ENCODE data around the gene NARS2.
"Not testable (repeated sequence)": the region's sequence is repeated elsewhere in the genome, so short reads cannot be mapped to it uniquely, and the experiment has no call there.

The NARS2 gene

GRCh38 chr11:78577495-78577894 is 2.8 kb upstream of the NARS2 start:
- Histone ChIP-seq H3K36me3 (ENCODE audit: control insufficient read depth in 1 of 2, insufficient read depth in 2 of 2, low read length in 2 of 2) (no peaks in the 10 kb centered on the region), H3K4me3 (ENCODE audit: low read depth in 1 of 2, low read length in 2 of 2) (no peak overlapping the region), H3K9me3 (ENCODE audit: control insufficient read depth in 1 of 2, low read length in 2 of 2) (peaks cover 2% of the 10 kb centered on the region in 2 donors), H3K9ac (ENCODE audit: low read depth in 1 of 2, low read length in 2 of 2) (no peak overlapping the region), H3K27ac (ENCODE audit: low read depth, low read length) (no peak overlapping the region), H3K27me3 (ENCODE audit: control insufficient read depth in 1 of 2, insufficient read depth in 2 of 2, low read length in 2 of 2) (no peaks in the 10 kb centered on the region), H3K4me1 (ENCODE audit: control insufficient read depth in 1 of 2, insufficient read depth in 2 of 2, low read length in 2 of 2) (peaks cover 7 to 17% of the 10 kb centered on the region in 2 donors)

DNA sequence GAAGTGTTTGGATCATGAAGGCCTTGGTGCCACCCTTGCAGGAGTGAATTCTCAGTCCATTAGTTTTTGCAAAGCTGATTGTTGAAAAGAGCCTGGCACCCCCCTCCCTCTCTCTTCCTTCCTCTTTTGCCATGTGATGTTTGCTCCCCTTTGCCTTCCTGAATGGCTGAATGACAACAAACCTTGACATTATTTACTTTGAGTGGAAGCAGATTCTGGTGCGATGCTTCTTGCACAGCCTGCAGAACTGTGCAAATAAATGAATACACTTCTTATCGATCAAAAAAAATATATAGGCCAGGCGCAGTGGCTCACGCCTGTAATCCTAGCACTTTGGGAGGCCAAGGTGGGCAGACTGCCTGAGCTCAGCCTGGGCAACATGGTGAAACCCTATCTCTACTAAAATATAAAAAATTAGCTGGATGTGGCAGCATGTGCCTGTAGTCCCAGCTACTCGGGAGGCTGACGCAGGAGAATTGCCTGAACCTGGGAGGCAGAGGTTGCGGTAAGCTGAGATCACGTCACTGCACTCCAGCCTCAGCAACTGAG is 2.0 kb upstream of the NARS2 start:
- no peaks in the 10 kb centered on the region for H3K36me3 ChIP-seq (ENCODE audit: control insufficient read depth in 1 of 2, insufficient read depth in 2 of 2, low read length in 2 of 2)
- H3K27me3 ChIP-seq (ENCODE audit: control insufficient read depth in 1 of 2, insufficient read depth in 2 of 2, low read length in 2 of 2): no peaks in the 10 kb centered on the region
- no peak overlapping the region for H3K9ac ChIP-seq (ENCODE audit: low read depth in 1 of 2, low read length in 2 of 2)
- peaks cover 7 to 17% of the 10 kb centered on the region in 2 donors for H3K4me1 ChIP-seq (ENCODE audit: control insufficient read depth in 1 of 2, insufficient read depth in 2 of 2, low read length in 2 of 2)
- H3K4me3 ChIP-seq (ENCODE audit: low read depth in 1 of 2, low read length in 2 of 2): no peak overlapping the region
- no peaks in the 10 kb centered on the region for H3K9me3 ChIP-seq (ENCODE audit: control insufficient read depth in 1 of 2, low read length in 2 of 2)
- H3K27ac ChIP-seq (ENCODE audit: low read depth, low read length): no peak overlapping the region

DNA sequence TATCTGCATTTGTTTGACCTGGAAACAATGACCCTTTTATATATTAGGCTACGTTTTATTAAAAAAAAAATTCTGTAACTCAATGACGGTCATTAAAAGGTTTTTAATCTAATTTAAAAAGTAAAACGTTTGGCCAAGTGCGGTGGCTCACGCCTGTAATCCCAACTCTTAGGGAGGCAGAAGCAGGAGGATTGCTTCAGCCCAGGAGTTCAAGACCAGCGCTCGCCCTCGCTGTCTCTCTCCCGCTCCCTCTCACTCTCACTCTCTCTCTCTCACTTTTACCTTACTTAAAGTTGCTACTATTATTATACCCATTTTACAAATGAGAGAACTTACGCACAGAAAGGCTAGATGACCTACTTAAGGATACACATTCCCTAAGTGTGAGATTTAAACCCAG is 814 bp upstream of the NARS2 start:
- H3K4me1 ChIP-seq (ENCODE audit: control insufficient read depth in 1 of 2, insufficient read depth in 2 of 2, low read length in 2 of 2): peaks cover 7 to 17% of the 10 kb centered on the region in 2 donors
- no peaks in the 10 kb centered on the region for H3K27me3 ChIP-seq (ENCODE audit: control insufficient read depth in 1 of 2, insufficient read depth in 2 of 2, low read length in 2 of 2)
- H3K9me3 ChIP-seq (ENCODE audit: control insufficient read depth in 1 of 2, low read length in 2 of 2): no peaks in the 10 kb centered on the region
- H3K36me3 ChIP-seq (ENCODE audit: control insufficient read depth in 1 of 2, insufficient read depth in 2 of 2, low read length in 2 of 2): peaks cover 4 to 5% of the 10 kb centered on the region in 2 donors
- peak overlapping the region; percentile 84 to 91 for H3K9ac ChIP-seq (ENCODE audit: low read depth in 1 of 2, low read length in 2 of 2)
- H3K27ac ChIP-seq (ENCODE audit: low read depth, low read length): no peak overlapping the region
- peak overlapping the region; percentile 74 to 92 for H3K4me3 ChIP-seq (ENCODE audit: low read depth in 1 of 2, low read length in 2 of 2)

- Histone ChIP-seq H3K27ac (ENCODE audit: low read depth, low read length) (no peak overlapping the region), H3K9me3 (ENCODE audit: control insufficient read depth in 1 of 2, low read length in 2 of 2) (no peaks in the 10 kb centered on the region), H3K4me1 (ENCODE audit: control insufficient read depth in 1 of 2, insufficient read depth in 2 of 2, low read length in 2 of 2) (peaks cover 7 to 17% of the 10 kb centered on the region in 2 donors), H3K36me3 (ENCODE audit: control insufficient read depth in 1 of 2, insufficient read depth in 2 of 2, low read length in 2 of 2) (peaks cover 4 to 12% of the 10 kb centered on the region in 2 donors), H3K4me3 (ENCODE audit: low read depth in 1 of 2, low read length in 2 of 2) (peak overlapping the region; percentile 74 to 92), H3K9ac (ENCODE audit: low read depth in 1 of 2, low read length in 2 of 2) (peak overlapping the region; percentile 84 to 91), H3K27me3 (ENCODE audit: control insufficient read depth in 1 of 2, insufficient read depth in 2 of 2, low read length in 2 of 2) (no peaks in the 10 kb centered on the region)
Observed at GRCh38 chr11:78573681-78574080, 983 bp downstream of the NARS2 start.

GRCh38 chr11:78573271-78573670 is 1.4 kb downstream of the NARS2 start:
- Histone ChIP-seq H3K27ac (ENCODE audit: low read depth, low read length) (no peak overlapping the region), H3K27me3 (ENCODE audit: control insufficient read depth in 1 of 2, insufficient read depth in 2 of 2, low read length in 2 of 2) (no peaks in the 10 kb centered on the region), H3K9me3 (ENCODE audit: control insufficient read depth in 1 of 2, low read length in 2 of 2) (no peaks in the 10 kb centered on the region), H3K9ac (ENCODE audit: low read depth in 1 of 2, low read length in 2 of 2) (peak overlapping the region in 1 of 2 donors; percentile 91), H3K36me3 (ENCODE audit: control insufficient read depth in 1 of 2, insufficient read depth in 2 of 2, low read length in 2 of 2) (peaks cover 4 to 15% of the 10 kb centered on the region in 2 donors), H3K4me1 (ENCODE audit: control insufficient read depth in 1 of 2, insufficient read depth in 2 of 2, low read length in 2 of 2) (peaks cover 7 to 17% of the 10 kb centered on the region in 2 donors), H3K4me3 (ENCODE audit: low read depth in 1 of 2, low read length in 2 of 2) (peak overlapping the region; percentile 74 to 92)

DNA sequence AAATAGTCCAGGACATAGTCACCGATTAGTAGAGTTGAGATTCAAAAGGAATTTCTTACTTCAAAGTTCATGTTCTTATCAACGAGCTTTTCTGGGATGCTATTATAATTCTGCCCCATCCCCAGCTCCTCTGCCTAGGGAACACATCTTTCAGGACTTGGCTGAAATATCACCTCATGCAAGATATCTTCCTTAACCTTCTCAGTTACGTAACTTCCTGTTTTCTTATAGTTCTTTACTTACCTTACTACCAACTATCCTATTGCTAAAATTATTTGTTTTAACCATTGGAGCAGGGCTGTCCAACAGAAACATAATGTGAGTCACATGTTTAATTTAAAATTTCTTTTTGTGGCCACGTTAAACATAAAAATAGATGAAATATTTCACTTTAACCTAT is 2.3 kb downstream of the NARS2 start:
- Histone ChIP-seq H3K4me3 (ENCODE audit: low read depth in 1 of 2, low read length in 2 of 2) (no peak overlapping the region), H3K36me3 (ENCODE audit: control insufficient read depth in 1 of 2, insufficient read depth in 2 of 2, low read length in 2 of 2) (peaks cover 4 to 20% of the 10 kb centered on the region in 2 donors), H3K27ac (ENCODE audit: low read depth, low read length) (no peak overlapping the region), H3K9ac (ENCODE audit: low read depth in 1 of 2, low read length in 2 of 2) (no peak overlapping the region), H3K27me3 (ENCODE audit: control insufficient read depth in 1 of 2, insufficient read depth in 2 of 2, low read length in 2 of 2) (no peaks in the 10 kb centered on the region), H3K4me1 (ENCODE audit: control insufficient read depth in 1 of 2, insufficient read depth in 2 of 2, low read length in 2 of 2) (peaks cover 7 to 17% of the 10 kb centered on the region in 2 donors), H3K9me3 (ENCODE audit: control insufficient read depth in 1 of 2, low read length in 2 of 2) (no peaks in the 10 kb centered on the region)

- no peak overlapping the region for H3K27ac ChIP-seq (ENCODE audit: low read depth, low read length)
- no peaks in the 10 kb centered on the region for H3K27me3 ChIP-seq (ENCODE audit: control insufficient read depth in 1 of 2, insufficient read depth in 2 of 2, low read length in 2 of 2)
- H3K9me3 ChIP-seq (ENCODE audit: control insufficient read depth in 1 of 2, low read length in 2 of 2): no peaks in the 10 kb centered on the region
- H3K36me3 ChIP-seq (ENCODE audit: control insufficient read depth in 1 of 2, insufficient read depth in 2 of 2, low read length in 2 of 2): peaks cover 4 to 34% of the 10 kb centered on the region in 2 donors
- no peak overlapping the region for H3K9ac ChIP-seq (ENCODE audit: low read depth in 1 of 2, low read length in 2 of 2)
- H3K4me3 ChIP-seq (ENCODE audit: low read depth in 1 of 2, low read length in 2 of 2): no peak overlapping the region
- H3K4me1 ChIP-seq (ENCODE audit: control insufficient read depth in 1 of 2, insufficient read depth in 2 of 2, low read length in 2 of 2): peaks cover 7 to 11% of the 10 kb centered on the region in 2 donors
Observed at GRCh38 chr11:78570031-78570430, 4.6 kb downstream of the NARS2 start.

- Histone ChIP-seq H3K9me3 (ENCODE audit: control insufficient read depth in 1 of 2, low read length in 2 of 2) (no peaks in the 10 kb centered on the region), H3K27me3 (ENCODE audit: control insufficient read depth in 1 of 2, insufficient read depth in 2 of 2, low read length in 2 of 2) (no peaks in the 10 kb centered on the region), H3K4me1 (ENCODE audit: control insufficient read depth in 1 of 2, insufficient read depth in 2 of 2, low read length in 2 of 2) (peaks cover under 1 to 8% of the 10 kb centered on the region in 2 donors), H3K9ac (ENCODE audit: low read depth in 1 of 2, low read length in 2 of 2) (no peak overlapping the region), H3K27ac (ENCODE audit: low read depth, low read length) (no peak overlapping the region), H3K4me3 (ENCODE audit: low read depth in 1 of 2, low read length in 2 of 2) (no peak overlapping the region), H3K36me3 (ENCODE audit: control insufficient read depth in 1 of 2, insufficient read depth in 2 of 2, low read length in 2 of 2) (peaks cover 4 to 36% of the 10 kb centered on the region in 2 donors)
Observed at GRCh38 chr11:78567209-78567608, 7.5 kb downstream of the NARS2 start.

GRCh38 chr11:78564490-78565467 is 9.9 kb downstream of the NARS2 start:
- H3K4me1 ChIP-seq (ENCODE audit: control insufficient read depth in 1 of 2, insufficient read depth in 2 of 2, low read length in 2 of 2): peaks cover 22 to 32% of the 10 kb centered on the region in 2 donors
- H3K4me3 ChIP-seq (ENCODE audit: low read depth in 1 of 2, low read length in 2 of 2): no peak overlapping the region
- H3K9me3 ChIP-seq (ENCODE audit: control insufficient read depth in 1 of 2, low read length in 2 of 2): no peaks in the 10 kb centered on the region
- no peak overlapping the region for H3K27ac ChIP-seq (ENCODE audit: low read depth, low read length)
- H3K27me3 ChIP-seq (ENCODE audit: control insufficient read depth in 1 of 2, insufficient read depth in 2 of 2, low read length in 2 of 2): no peaks in the 10 kb centered on the region
- H3K9ac ChIP-seq (ENCODE audit: low read depth in 1 of 2, low read length in 2 of 2): no peak overlapping the region
- peaks cover 0 to 24% of the 10 kb centered on the region in 2 donors for H3K36me3 ChIP-seq (ENCODE audit: control insufficient read depth in 1 of 2, insufficient read depth in 2 of 2, low read length in 2 of 2)

- H3K27me3 ChIP-seq (ENCODE audit: control insufficient read depth in 1 of 2, insufficient read depth in 2 of 2, low read length in 2 of 2); H3K27ac ChIP-seq (ENCODE audit: low read depth, low read length); H3K4me3 ChIP-seq (ENCODE audit: low read depth in 1 of 2, low read length in 2 of 2); H3K9me3 ChIP-seq (ENCODE audit: control insufficient read depth in 1 of 2, low read length in 2 of 2); H3K9ac ChIP-seq (ENCODE audit: low read depth in 1 of 2, low read length in 2 of 2): not testable (repeated sequence)
- peaks cover 22 to 36% of the 10 kb centered on the region in 2 donors for H3K4me1 ChIP-seq (ENCODE audit: control insufficient read depth in 1 of 2, insufficient read depth in 2 of 2, low read length in 2 of 2)
- H3K36me3 ChIP-seq (ENCODE audit: control insufficient read depth in 1 of 2, insufficient read depth in 2 of 2, low read length in 2 of 2): peaks cover 0 to 24% of the 10 kb centered on the region in 2 donors
Observed at GRCh38 chr11:78564037-78564436, 10.6 kb downstream of the NARS2 start.

Data from duodenal mucosa (tissue), 2 donors.